ENCODE results near the gene CHIA. TPM values are rescaled to one million over a fixed set of nuclear protein-coding genes. Genes with fewer than 3 reads are reported as not detected.
"Not testable (repeated sequence)": the region's sequence is repeated elsewhere in the genome, so short reads cannot be mapped to it uniquely, and the experiment has no call there.

The CHIA gene
- total and polyA plus RNA-seq, 9 of the 15 experiments (the other 6 are each of a cell fraction or from before 2014, with no cell fraction given): not detected

DNA sequence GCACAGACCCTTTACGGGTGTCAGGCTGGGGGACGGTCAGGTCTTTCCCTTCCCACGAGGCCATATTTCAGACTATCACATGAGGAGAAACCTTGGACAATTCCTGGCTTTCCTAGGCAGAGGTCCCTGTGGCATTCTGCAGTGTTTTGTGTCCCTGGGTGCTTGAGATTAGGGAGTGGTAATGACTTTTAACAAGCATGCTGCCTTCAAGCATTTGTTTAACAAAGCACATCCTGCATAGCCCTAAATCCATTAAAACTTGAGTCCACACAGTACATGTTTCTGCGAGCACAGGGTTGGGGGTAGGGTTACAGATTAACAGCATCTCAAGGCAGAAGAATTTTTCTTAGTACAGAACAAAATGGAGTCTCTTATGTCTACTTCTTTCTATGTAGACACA, 69.6 kb downstream of the CHIA start:
- ATAC-seq; in situ Hi-C loops (cut with MboI): not testable (repeated sequence)

DNA sequence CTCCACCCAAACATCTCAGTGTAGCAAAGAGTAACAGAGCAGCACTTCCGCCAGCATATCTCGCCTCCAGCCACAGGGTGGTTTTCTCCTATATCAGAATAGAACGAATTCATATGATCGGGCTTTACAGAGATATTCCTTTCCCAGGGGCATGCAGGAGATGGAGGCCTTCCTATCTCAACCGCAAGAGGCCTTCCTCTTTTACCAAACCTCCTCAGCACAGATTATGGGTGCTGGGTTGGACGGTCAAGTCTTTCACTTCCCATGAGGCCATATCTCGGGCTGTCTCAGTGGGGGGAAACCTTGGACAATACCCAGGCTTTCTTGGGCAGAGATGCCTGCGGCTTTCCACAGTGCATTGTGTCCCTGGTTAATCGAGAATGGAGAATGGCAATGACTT, 71.1 kb downstream of the CHIA start:
- intact Hi-C loops (cut with micrococcal nuclease): no loop called here
- no peak overlapping the region for H3K27ac ChIP-seq (ENCODE audit: extremely low read depth, low read depth, low read length)
- WGBS (ENCODE audit: insufficient coverage, low coverage, missing lambda C conversion rate): 2% methylated on average over 9 of the region's 9 CpGs
- H3K4me1 ChIP-seq (replicated peaks in 1 of 2; ENCODE audit: control insufficient read depth in 2 of 2, insufficient read depth in 2 of 2, low read length in 2 of 2): no peaks in the 10 kb centered on the region
- no peak overlapping the region for H3K9ac ChIP-seq (ENCODE audit: insufficient read depth in 1 of 2, low read depth in 2 of 2, low read length in 2 of 2)
- peaks cover 3 to 5% of the 10 kb centered on the region in 2 experiments; a peak in 4 of 5 replicates for H3K27me3 ChIP-seq (ENCODE audit: control insufficient read depth in 2 of 2, insufficient read depth in 2 of 2, low read length in 2 of 2)
- H3K4me2 ChIP-seq (ENCODE audit: insufficient read depth, low read length): no peak overlapping the region
- FAIRE-seq (no peak), DNase-seq (ENCODE audit: extremely low read depth in 1 of 4, low spot score in 3 of 4) (no peak), ATAC-seq (no peak)
- H3K9me1 ChIP-seq (ENCODE audit: control insufficient read depth, insufficient read depth, low read length): no peaks in the 10 kb centered on the region
- ChIA-PET POLR2A (no interaction called here), CTCF (ENCODE audit: low intra/inter-chr PET ratio) (no interaction called here)
- no peaks in the 10 kb centered on the region for H4K20me1 ChIP-seq (replicated peaks; ENCODE audit: control insufficient read depth, insufficient read depth, low read length)
- no peaks in the 10 kb centered on the region for H3K36me3 ChIP-seq (ENCODE audit: control insufficient read depth, insufficient read depth, low read length)
- no TSS peak for BruUV-seq (replicated peaks)
- H2AFZ ChIP-seq (ENCODE audit: low read depth, low read length): no peak overlapping the region
- H3K79me2 ChIP-seq (ENCODE audit: control insufficient read depth, insufficient read depth, low read length): no peaks in the 10 kb centered on the region
- no peak overlapping the region for H3K4me3 ChIP-seq
- H3K9me3 ChIP-seq (replicated peaks; ENCODE audit: control insufficient read depth, insufficient read depth, low read depth, low read length): no peaks in the 10 kb centered on the region
- in situ Hi-C loops (cut with MboI): no loop called here
- TF ChIP-seq SPI1 (IDR thresholded peaks at IDR 0.05; ENCODE audit: borderline replicate concordance, low read depth, low read length) (peak; percentile 57; the same call in 1 of the 2 replicates), MED1 (CRISPR knock-in tag; IDR thresholded peaks at IDR 0.05; ENCODE audit: borderline replicate concordance) (no peak)

More for the DNA sequence above, 69.6 kb downstream of the CHIA start:
- H3K36me3 ChIP-seq (ENCODE audit: control insufficient read depth, insufficient read depth, low read length); FAIRE-seq; BruUV-seq (replicated peaks); H4K20me1 ChIP-seq (replicated peaks; ENCODE audit: control insufficient read depth, insufficient read depth, low read length); H3K4me1 ChIP-seq (replicated peaks in 1 of 2; ENCODE audit: control insufficient read depth in 2 of 2, insufficient read depth in 2 of 2, low read length in 2 of 2); H3K27ac ChIP-seq (ENCODE audit: extremely low read depth, low read depth, low read length); H3K4me2 ChIP-seq (ENCODE audit: insufficient read depth, low read length); POLR2A ChIA-PET; DNase-seq (ENCODE audit: extremely low read depth in 1 of 4, low spot score in 3 of 4); H3K9ac ChIP-seq (ENCODE audit: insufficient read depth in 1 of 2, low read depth in 2 of 2, low read length in 2 of 2); H3K4me3 ChIP-seq; H2AFZ ChIP-seq (ENCODE audit: low read depth, low read length); H3K9me1 ChIP-seq (ENCODE audit: control insufficient read depth, insufficient read depth, low read length); H3K79me2 ChIP-seq (ENCODE audit: control insufficient read depth, insufficient read depth, low read length); intact Hi-C loops (cut with micrococcal nuclease); H3K27me3 ChIP-seq (ENCODE audit: control insufficient read depth in 2 of 2, insufficient read depth in 2 of 2, low read length in 2 of 2); CTCF ChIA-PET (ENCODE audit: low intra/inter-chr PET ratio); H3K9me3 ChIP-seq (replicated peaks; ENCODE audit: control insufficient read depth, insufficient read depth, low read depth, low read length): not testable (repeated sequence)
- WGBS (ENCODE audit: insufficient coverage, low coverage, missing lambda C conversion rate): 3% methylated on average over 2 of the region's 4 CpGs
